Type B pancreatic cell (in vitro differentiated cells): Measurements from ENCODE around the gene PVALB. TPM values are rescaled to one million over a fixed set of nuclear protein-coding genes. Genes with fewer than 3 reads are reported as not detected.

Source experiments
- DNase-seq: peaks from one replicate; pipeline ENCODE4 v3.0.0; 2021; ENCODE audit warnings: mixed read lengths; ENCODE audit not compliant: unreplicated experiment; ENCODE audit errors: extremely low spot score
- H3K27ac Mint-ChIP-seq: 2 replicates; pipeline ENCODE4 v1.8.0; 2021; ENCODE audit warnings: mild to moderate bottlenecking, mixed read lengths
- H3K27me3 Mint-ChIP-seq: 2 replicates; pipeline ENCODE4 v1.8.0; 2021; ENCODE audit warnings: mixed read lengths
- H3K36me3 Mint-ChIP-seq: 2 replicates; pipeline ENCODE4 v1.8.0; 2021; ENCODE audit warnings: mixed read lengths
- H3K4me1 Mint-ChIP-seq: one replicate; pipeline ENCODE4 v1.8.0; 2021; ENCODE audit warnings: mixed read lengths; ENCODE audit not compliant: unreplicated experiment
- H3K4me3 Mint-ChIP-seq: 2 replicates; pipeline ENCODE4 v1.8.0; 2021; ENCODE audit warnings: mild to moderate bottlenecking, mixed read lengths
- H3K9me3 Mint-ChIP-seq: 2 replicates; pipeline ENCODE4 v1.8.0; 2021; ENCODE audit warnings: mixed read lengths
- CTCF ChIP-seq: fragments of 200-600 bp; sonication (generic); conservative IDR thresholded peaks from 2 replicates; pipeline ENCODE4 v1.5.0; 2021; ENCODE audit warnings: antibody characterized with exemption, mild to moderate bottlenecking
- total RNA-seq: library from RNA; stranded (reverse); gene quantifications from 2 replicates; pipeline ENCODE4 v1.2.1, GENCODE V29; 2021; ENCODE audit warnings: low replicate concordance

The PVALB gene
- total RNA-seq, 1 donor from 2014 or later, result 0.75 TPM

DNA sequence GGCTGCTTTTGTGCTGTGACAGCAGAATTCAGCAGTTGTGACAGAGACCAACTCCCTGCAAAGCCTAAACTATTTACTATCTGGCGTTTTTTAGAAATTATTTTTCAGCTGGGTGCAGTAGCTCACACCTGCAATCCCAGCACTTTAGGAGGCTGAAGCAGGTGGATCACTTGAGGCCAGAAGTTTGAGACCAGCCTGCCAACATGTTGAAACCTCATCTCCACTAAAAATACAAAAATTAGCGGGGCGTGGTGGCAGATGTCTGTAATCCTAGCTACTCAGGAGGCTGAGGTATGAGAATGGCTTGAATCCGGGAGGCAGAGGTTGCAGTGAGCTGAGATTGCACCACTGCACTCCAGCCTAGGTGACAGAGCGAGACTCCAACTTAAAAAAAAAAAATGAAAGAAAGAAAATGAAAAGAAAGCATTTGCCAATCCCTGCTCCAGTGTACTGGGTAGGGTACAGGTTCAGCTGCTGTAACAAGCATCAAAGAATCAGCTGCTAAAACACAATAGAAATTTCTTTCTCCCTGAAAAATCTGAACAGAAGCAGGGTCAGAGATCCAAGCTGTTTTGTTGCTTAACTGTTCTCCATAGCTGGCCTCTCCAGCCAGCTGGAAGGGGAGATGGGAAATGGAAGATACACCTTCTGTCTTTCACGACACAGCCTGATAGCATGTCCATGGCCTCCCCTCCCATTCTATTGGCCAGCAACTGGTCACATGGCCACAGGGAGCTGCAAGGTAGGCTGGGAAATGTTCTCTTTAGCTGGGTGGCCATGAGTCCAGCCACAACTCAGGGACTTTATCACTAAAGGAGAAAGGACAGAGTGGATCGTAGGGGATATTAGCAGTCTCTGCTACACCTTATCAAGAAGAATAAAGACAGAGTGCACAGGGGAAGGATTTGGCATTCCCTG lies 35.5 kb upstream of the PVALB start:
- Mint-ChIP-seq H3K4me1 (peaks cover 7% of the 10 kb centered on the region), H3K9me3 (no peaks in the 10 kb centered on the region), H3K36me3 (no peaks in the 10 kb centered on the region), H3K27me3 (peaks cover 42% of the 10 kb centered on the region), H3K27ac (no peak overlapping the region), H3K4me3 (no peak overlapping the region)
- DNase-seq, result no peak
- TF ChIP-seq CTCF, result no peak

DNA sequence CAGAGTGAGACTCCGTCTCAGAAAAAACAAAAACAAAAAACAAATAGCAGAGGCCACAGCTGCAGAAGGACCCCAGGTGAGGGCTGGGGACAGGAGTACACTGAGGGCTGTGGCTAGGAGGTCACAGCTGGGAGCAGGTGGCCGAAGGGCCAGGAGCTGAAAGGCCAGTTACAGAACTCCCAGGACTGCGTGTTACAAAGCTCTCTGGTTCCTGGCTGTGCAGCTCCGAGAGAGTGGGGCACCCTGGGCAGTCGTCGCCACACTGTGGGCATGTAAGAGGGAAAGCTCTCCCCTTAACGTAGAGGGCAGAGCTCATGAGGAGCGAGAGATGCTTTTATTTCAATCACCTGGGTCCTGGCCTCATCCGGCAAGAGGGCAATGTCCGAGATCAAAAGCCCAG lies 33.8 kb upstream of the PVALB start:
- no peaks in the 10 kb centered on the region for H3K9me3 Mint-ChIP-seq
- H3K27me3 Mint-ChIP-seq, result peaks cover 39% of the 10 kb centered on the region
- no peak overlapping the region for H3K27ac Mint-ChIP-seq
- no peak for DNase-seq
- no peak overlapping the region for H3K4me3 Mint-ChIP-seq
- H3K4me1 Mint-ChIP-seq, result no peaks in the 10 kb centered on the region
- TF ChIP-seq CTCF, result no peak
- no peaks in the 10 kb centered on the region for H3K36me3 Mint-ChIP-seq

GRCh38 chr22:36850056-36850455 lies 33.2 kb upstream of the PVALB start:
- TF ChIP-seq CTCF, result no peak
- Mint-ChIP-seq H3K9me3 (no peaks in the 10 kb centered on the region), H3K27me3 (peaks cover 43% of the 10 kb centered on the region), H3K36me3 (no peaks in the 10 kb centered on the region), H3K4me3 (no peak overlapping the region), H3K4me1 (no peaks in the 10 kb centered on the region), H3K27ac (no peak overlapping the region)
- DNase-seq, result no peak

- Mint-ChIP-seq H3K27ac (no peak overlapping the region), H3K4me3 (no peak overlapping the region), H3K27me3 (peaks cover 70% of the 10 kb centered on the region), H3K36me3 (no peaks in the 10 kb centered on the region), H3K4me1 (no peaks in the 10 kb centered on the region), H3K9me3 (no peaks in the 10 kb centered on the region)
- TF ChIP-seq CTCF, result no peak
- no peak for DNase-seq
Observed at GRCh38 chr22:36846949-36847348, 30.1 kb upstream of the PVALB start.

GRCh38 chr22:36846271-36846670 lies 29.4 kb upstream of the PVALB start:
- no peaks in the 10 kb centered on the region for H3K9me3 Mint-ChIP-seq
- no peaks in the 10 kb centered on the region for H3K36me3 Mint-ChIP-seq
- peaks cover 74% of the 10 kb centered on the region for H3K27me3 Mint-ChIP-seq
- no peaks in the 10 kb centered on the region for H3K4me1 Mint-ChIP-seq
- no peak for TF ChIP-seq CTCF
- no peak overlapping the region for H3K4me3 Mint-ChIP-seq
- H3K27ac Mint-ChIP-seq, result no peak overlapping the region
- DNase-seq, result no peak
